Measurements from ENCODE around the gene DENND2A. TPM values are rescaled to one million over a fixed set of nuclear protein-coding genes. Genes with fewer than 3 reads are reported as not detected.

DENND2A gene
- total and polyA plus RNA-seq, 2 of the 4 experiments (the other 2 are of a cell fraction), result 7.5 to 10.3 TPM

DNA sequence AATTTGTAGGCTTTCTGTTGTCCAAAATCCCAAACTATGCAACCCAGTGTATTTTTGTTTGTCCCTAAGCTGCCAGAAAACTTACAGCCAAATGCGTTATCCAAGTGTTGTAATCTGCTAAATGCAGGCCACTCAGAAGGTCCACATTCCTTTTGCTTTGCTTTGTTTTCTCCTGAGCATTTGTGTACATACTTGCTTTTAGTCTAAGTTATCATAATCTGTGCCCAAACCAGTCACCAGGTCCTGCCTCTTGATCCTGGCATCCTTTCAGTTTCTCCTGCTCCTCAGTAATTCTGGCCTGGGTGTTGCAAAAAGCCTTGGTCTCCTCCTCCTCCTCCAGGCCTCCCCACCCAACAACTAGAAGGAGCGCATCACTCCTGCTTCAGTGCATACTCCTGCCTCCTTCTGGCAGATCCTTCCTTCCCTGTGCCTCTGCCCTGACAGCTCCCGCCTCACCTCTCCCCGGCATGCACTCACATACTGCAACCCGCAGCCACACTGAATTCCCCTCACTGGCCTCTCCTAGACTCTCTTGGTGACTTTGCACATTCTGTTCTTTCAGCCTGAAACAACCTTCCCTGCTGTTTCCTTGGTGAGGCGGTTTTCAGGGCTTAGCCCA is 2.3 kb downstream of the DENND2A start:
- Histone ChIP-seq H4K91ac (ENCODE audit: insufficient read depth, low read depth, low read length) (peak overlapping the region; percentile 79; the same call in 1 of the 2 replicates), H2BK15ac (ENCODE audit: low read depth, low read length) (no peak overlapping the region), H3K4ac (ENCODE audit: low read depth, low read length) (peak overlapping the region; percentile 78), H3K14ac (replicated peaks; ENCODE audit: low read depth, low read length) (peak overlapping the region; percentile 53), H3K18ac (ENCODE audit: low read depth, low read length) (peak overlapping the region; percentile 75), H2AK5ac (ENCODE audit: low read depth, low read length) (0 out of 2 replicates have a peak overlapping the region, but pooled peaks have one; percentile 9), H2BK120ac (ENCODE audit: low read depth, low read length) (peak overlapping the region; percentile 71), H3K36me3 (ENCODE audit: control insufficient read depth, insufficient read depth, low read length) (peaks cover 4% of the 10 kb centered on the region; the same call in 1 of the 2 replicates), H3K27me3 (ENCODE audit: control insufficient read depth, insufficient read depth, low read length) (no peaks in the 10 kb centered on the region), H2AFZ (replicated peaks; ENCODE audit: low read length, poor library complexity) (peak overlapping the region; percentile 3), H3K9me3 (ENCODE audit: control insufficient read depth, insufficient read depth, low read length) (no peaks in the 10 kb centered on the region), H3K27ac (ENCODE audit: insufficient read depth, low read length) (peak overlapping the region; percentile 92), H2AK9ac (replicated peaks; ENCODE audit: low read depth, low read length, poor library complexity) (peak overlapping the region; percentile 67), H3K56ac (ENCODE audit: extremely low read depth, insufficient read depth, low read length) (peak overlapping the region; percentile 29; the same call in 1 of the 2 replicates), H3K4me2 (ENCODE audit: low read depth, low read length) (peak overlapping the region; percentile 2), H2BK5ac (ENCODE audit: low read depth, low read length, poor library complexity, severe bottlenecking) (peak overlapping the region; percentile 93), H2BK20ac (ENCODE audit: low read depth, low read length) (peak overlapping the region; percentile 15), H3K23ac (ENCODE audit: low read depth, low read length) (peak overlapping the region; percentile 55; the same call in 1 of the 2 replicates), H3K79me1 (ENCODE audit: low read depth in 1 of 2, low read length in 2 of 2) (peaks cover 8 to 57% of the 10 kb centered on the region in 2 experiments; a peak in 3 of 4 replicates), H4K5ac (ENCODE audit: low read depth, low read length) (peak overlapping the region; percentile 71), H3K4me1 (ENCODE audit: control insufficient read depth, insufficient read depth, low read length) (peaks cover 20% of the 10 kb centered on the region), H4K20me1 (ENCODE audit: insufficient read depth, low read length) (peaks cover 18% of the 10 kb centered on the region; the same call in 1 of the 2 replicates), H3K4me3 (ENCODE audit: insufficient read depth, low read depth, low read length) (0 out of 2 replicates have a peak overlapping the region, but pooled peaks have one; percentile 85), H4K8ac (ENCODE audit: low read depth in 2 of 2, low read length in 2 of 2) (peak overlapping the region in 1 of 2 experiments; percentile 64; a peak in 3 of 4 replicates), H3K9me1 (ENCODE audit: insufficient read depth, low read length) (peaks cover 12% of the 10 kb centered on the region; the same call in 1 of the 2 replicates), H3K9ac (ENCODE audit: low read depth, low read length) (peak overlapping the region; percentile 4)
- DNase-seq (peak; percentile 82), ATAC-seq (ENCODE audit: low read depth) (peak; percentile 45)
- ChIA-PET POLR2A (ENCODE audit: unreplicated experiment) (interaction anchor here (1.6 kb wide), 1 partner anchor 32 kb away, joined by 7 read pairs; no protein-coding TSS in a partner anchor), CTCF (interaction anchor here (0.9 kb wide), 1 partner anchor 8 kb away, joined by 3 read pairs; no protein-coding TSS in a partner anchor)
- intact Hi-C loops (cut with micrococcal nuclease), result loop anchor here (1.0 to 2.0 kb wide), 3 partner anchors 12 to 97 kb away; no protein-coding TSS in a partner anchor
- 59% methylated on average over 4 of the region's 6 CpGs; no CpG with 5 or more reads in 1 of the 2 experiments for WGBS, 2 experiments (ENCODE audit: extremely low coverage in 2 of 2, insufficient read length in 1 of 2)
- BruUV-seq (replicated peaks), result TSS peak; percentile 8
- dilution Hi-C loops (cut with HindIII; ENCODE audit: low sequenced_read_pairs, unreplicated experiment), result no loop called here
- in situ Hi-C loops (cut with MboI; ENCODE audit: low sequenced_read_pairs), result no loop called here
- no peak for TF ChIP-seq FOS (IDR thresholded peaks at IDR 0.05; ENCODE audit: low read depth, low read length)
- TF ChIP-seq POLR2A (IDR thresholded peaks at IDR 0.05; ENCODE audit: low read depth, low read length), result no peak
- peak; percentile 40; the same call in 1 of the 2 replicates for TF ChIP-seq RAD21 (IDR thresholded peaks at IDR 0.05; ENCODE audit: low read length)
- no peak for TF ChIP-seq RCOR1 (IDR thresholded peaks at IDR 0.05; ENCODE audit: insufficient replicate concordance, low read length)
- no peak for TF ChIP-seq CHD1 (IDR thresholded peaks at IDR 0.05; ENCODE audit: low read depth, low read length)
- TF ChIP-seq MXI1 (IDR thresholded peaks at IDR 0.05; ENCODE audit: borderline replicate concordance, low read depth, low read length), result no peak
- TF ChIP-seq USF2 (IDR thresholded peaks at IDR 0.05; ENCODE audit: low read depth, low read length), result no peak
- peak; percentile 8; the same call in 1 of the 2 replicates for TF ChIP-seq SMC3 (IDR thresholded peaks at IDR 0.05; ENCODE audit: low read depth, low read length)
- TF ChIP-seq NFE2L2 (IDR thresholded peaks at IDR 0.05; ENCODE audit: low read depth, low read length), result peak; percentile 22; the same call in 1 of the 2 replicates
- peak; percentile 55; the same call in 1 of the 2 replicates for TF ChIP-seq MAZ (IDR thresholded peaks at IDR 0.05; ENCODE audit: borderline replicate concordance, low read depth, low read length)
- TF ChIP-seq BHLHE40 (IDR thresholded peaks at IDR 0.05; ENCODE audit: low read depth, low read length), result no peak
- no peak for TF ChIP-seq RFX5 (IDR thresholded peaks at IDR 0.05; ENCODE audit: low read depth, low read length)
- no peak for TF ChIP-seq ELK1 (IDR thresholded peaks at IDR 0.05; ENCODE audit: borderline replicate concordance, low read depth, low read length)

Measured in IMR-90 (cell line).